GM19035 (cell line): ENCODE results near the gene CBLN3.
A peak's percentile ranks its signal among the peaks of the same experiment; 100 is the strongest.

Experiments
- ATAC-seq: cut with Tn5 transposase; IDR thresholded peaks from one replicate; pipeline ENCODE4 v1.9.1; 2021; ENCODE audit not compliant: unreplicated experiment

CBLN3 gene

GRCh38 chr14:24439830-24440605 lies 10.6 kb upstream of the CBLN3 start:
- no peak for ATAC-seq

GRCh38 chr14:24439257-24439656 lies 9.8 kb upstream of the CBLN3 start:
- ATAC-seq: no peak

GRCh38 chr14:24438223-24439097 lies 9.0 kb upstream of the CBLN3 start:
- no peak for ATAC-seq

GRCh38 chr14:24437736-24438067 lies 8.2 kb upstream of the CBLN3 start:
- no peak for ATAC-seq

GRCh38 chr14:24437020-24437735 lies 7.7 kb upstream of the CBLN3 start:
- ATAC-seq: no peak

GRCh38 chr14:24436355-24437019 lies 7.0 kb upstream of the CBLN3 start:
- no peak for ATAC-seq

- ATAC-seq: no peak
These were observed 6.5 kb upstream of the CBLN3 start for GRCh38 chr14:24435998-24436354.

GRCh38 chr14:24435192-24435810 lies 5.8 kb upstream of the CBLN3 start:
- no peak for ATAC-seq

GRCh38 chr14:24434676-24435075 lies 5.2 kb upstream of the CBLN3 start:
- ATAC-seq: no peak

GRCh38 chr14:24434036-24434435 lies 4.6 kb upstream of the CBLN3 start:
- no peak for ATAC-seq

- ATAC-seq: no peak
These were observed 3.0 kb upstream of the CBLN3 start for GRCh38 chr14:24432259-24433131.

GRCh38 chr14:24431569-24432258 lies 2.2 kb upstream of the CBLN3 start:
- ATAC-seq: peak; percentile 55

- ATAC-seq: peak; percentile 33
These were observed 1.5 kb upstream of the CBLN3 start for GRCh38 chr14:24430682-24431568.

- peak; percentile 63 for ATAC-seq
These were observed 744 bp upstream of the CBLN3 start for GRCh38 chr14:24430143-24430681.

- no peak for ATAC-seq
These were observed 657 bp downstream of the CBLN3 start for GRCh38 chr14:24428628-24429394.

- ATAC-seq: no peak
These were observed 1.6 kb downstream of the CBLN3 start for GRCh38 chr14:24427537-24428508.
